Embryonic facial prominence (tissue), 1 donor: ENCODE measurements around the gene USP2.

Experiments used
- DNase-seq: peaks from one replicate; pipeline ENCODE4 v3.0.0-alpha.2; 2016; ENCODE audit errors: extremely low spot score

The USP2 gene

GRCh38 chr11:119342023-119342300 is 39.5 kb downstream of the USP2 start:
- DNase-seq: no peak

- DNase-seq: no peak
These were observed 40.1 kb downstream of the USP2 start for GRCh38 chr11:119341222-119342022.

- peak; percentile 70 for DNase-seq
These were observed 40.9 kb downstream of the USP2 start, which contains the start of gene C1QTNF5 for GRCh38 chr11:119340335-119341221. Gene C1QTNF5 (minus strand): TSS chr11:119340883. CDS start chr11:119340397, 486 bp downstream.

GRCh38 chr11:119339589-119340334 is 41.7 kb downstream of the USP2 start:
- DNase-seq: no peak

- DNase-seq: no peak
These were observed 42.4 kb downstream of the USP2 start for GRCh38 chr11:119338965-119339588.

GRCh38 chr11:119338318-119338890 is 43.1 kb downstream of the USP2 start:
- DNase-seq: peak; percentile 77

GRCh38 chr11:119337581-119338317 is 43.7 kb downstream of the USP2 start:
- peak; percentile 65 for DNase-seq

- DNase-seq: no peak
These were observed 44.6 kb downstream of the USP2 start for GRCh38 chr11:119336744-119337469.

- DNase-seq: no peak
These were observed 45.6 kb downstream of the USP2 start for GRCh38 chr11:119335655-119336543.

- DNase-seq: no peak
These were observed 46.3 kb downstream of the USP2 start for GRCh38 chr11:119335091-119335654.

GRCh38 chr11:119334174-119334930 is 47.1 kb downstream of the USP2 start, which contains the start of gene RNF26:
Gene RNF26 (plus strand): TSS chr11:119334527. CDS start chr11:119335123, 596 bp downstream.
- peak; percentile 96 for DNase-seq

GRCh38 chr11:119332111-119332765 is 49.3 kb downstream of the USP2 start:
- no peak for DNase-seq

GRCh38 chr11:119330237-119330636 is 51.3 kb downstream of the USP2 start:
- no peak for DNase-seq

- no peak for DNase-seq
These were observed 52.2 kb downstream of the USP2 start for GRCh38 chr11:119329320-119329719.

GRCh38 chr11:119324189-119324588 is 57.3 kb downstream of the USP2 start:
- DNase-seq: no peak

GRCh38 chr11:119323532-119324033 is 57.9 kb downstream of the USP2 start:
- DNase-seq: no peak
